Endothelial cell of umbilical vein (primary cell): ENCODE results near the gene IWS1.

Experiments
- CTCF ChIP-seq, 2 donors: IDR thresholded peaks; 1 replicate in 1 of 2; 2 replicates in 1 of 2; pipeline ENCODE4 v1.5.1; 2011; ENCODE audit warnings: low read length in 2 of 2, mild to moderate bottlenecking in 2 of 2, moderate library complexity in 2 of 2, control low read depth in 1 of 2, inconsistent platforms in 1 of 2, low read depth in 1 of 2; ENCODE audit not compliant: insufficient read depth in 1 of 2; ENCODE audit errors: extremely low read depth in 1 of 2
- EZH2 ChIP-seq: IDR thresholded peaks from 2 replicates; pipeline ENCODE4 v1.6.1; 2012; ENCODE audit warnings: borderline replicate concordance, low read depth, mild to moderate bottlenecking, moderate library complexity, low read length, inconsistent platforms; ENCODE audit not compliant: severe bottlenecking
- MYC ChIP-seq: IDR thresholded peaks from one replicate; pipeline ENCODE4 v1.6.1; 2011; ENCODE audit warnings: mild to moderate bottlenecking, low read depth, low read length
- POLR2A ChIP-seq: IDR thresholded peaks from 2 replicates; pipeline ENCODE4 v1.6.1; 2012; ENCODE audit warnings: low read depth, mild to moderate bottlenecking, control low read depth, low read length

- TF ChIP-seq EZH2 (no peak), CTCF (IDR thresholded peaks at IDR 0.05; ENCODE audit: extremely low read depth in 1 of 2, insufficient read depth in 1 of 2, low read depth in 1 of 2, low read length in 2 of 2) (no peak), POLR2A (no peak), MYC (no peak)
These were observed 8.8 kb downstream of the IWS1 start for GRCh38 chr2:127517465-127517864.
